GM18870 (cell line): ENCODE results near the gene RUBCNL.

Experiments
- ATAC-seq: cut with Tn5 transposase; IDR thresholded peaks from one replicate; pipeline ENCODE4 v1.9.1; 2021; ENCODE audit warnings: moderate library complexity; ENCODE audit not compliant: unreplicated experiment

Gene RUBCNL

GRCh38 chr13:46341112-46341711, 45.8 kb downstream of the RUBCNL start:
- peak; percentile 80 for ATAC-seq

- ATAC-seq: no peak
Observed at GRCh38 chr13:46340631-46341111, 46.4 kb downstream of the RUBCNL start.

GRCh38 chr13:46340011-46340410, 47.0 kb downstream of the RUBCNL start:
- no peak for ATAC-seq

GRCh38 chr13:46339035-46339666, 47.9 kb downstream of the RUBCNL start:
- no peak for ATAC-seq

GRCh38 chr13:46337700-46338099, 49.4 kb downstream of the RUBCNL start:
- ATAC-seq: no peak

- ATAC-seq: no peak
Observed at GRCh38 chr13:46334035-46334822, 52.8 kb downstream of the RUBCNL start.

GRCh38 chr13:46332772-46333171, 54.3 kb downstream of the RUBCNL start:
- ATAC-seq: no peak

GRCh38 chr13:46329624-46330023, 57.4 kb downstream of the RUBCNL start:
- no peak for ATAC-seq

GRCh38 chr13:46327246-46327645, 59.8 kb downstream of the RUBCNL start:
- no peak for ATAC-seq

GRCh38 chr13:46324976-46325375, 62.1 kb downstream of the RUBCNL start:
- ATAC-seq: no peak

- ATAC-seq: no peak
Observed at GRCh38 chr13:46321494-46322225, 65.4 kb downstream of the RUBCNL start.

- no peak for ATAC-seq
Observed at GRCh38 chr13:46320821-46321220, 66.2 kb downstream of the RUBCNL start.

- ATAC-seq: no peak
Observed at GRCh38 chr13:46320406-46320805, 66.6 kb downstream of the RUBCNL start.

GRCh38 chr13:46318986-46319385, 68.1 kb downstream of the RUBCNL start:
- no peak for ATAC-seq

- no peak for ATAC-seq
Observed at GRCh38 chr13:46317120-46317519, 69.9 kb downstream of the RUBCNL start.

GRCh38 chr13:46315491-46316075, 71.5 kb downstream of the RUBCNL start:
- ATAC-seq: no peak

GRCh38 chr13:46315036-46315435, 72.0 kb downstream of the RUBCNL start:
- no peak for ATAC-seq

- ATAC-seq: no peak
Observed at GRCh38 chr13:46314587-46314986, 72.5 kb downstream of the RUBCNL start.

GRCh38 chr13:46313432-46314257, 73.4 kb downstream of the RUBCNL start:
- ATAC-seq: no peak

- ATAC-seq: no peak
Observed at GRCh38 chr13:46313024-46313423, 74.0 kb downstream of the RUBCNL start.
